Measurements from ENCODE around the gene PTRH2.
"Not testable (repeated sequence)": the region's sequence is repeated elsewhere in the genome, so short reads cannot be mapped to it uniquely, and the experiment has no call there.

Gene PTRH2

DNA sequence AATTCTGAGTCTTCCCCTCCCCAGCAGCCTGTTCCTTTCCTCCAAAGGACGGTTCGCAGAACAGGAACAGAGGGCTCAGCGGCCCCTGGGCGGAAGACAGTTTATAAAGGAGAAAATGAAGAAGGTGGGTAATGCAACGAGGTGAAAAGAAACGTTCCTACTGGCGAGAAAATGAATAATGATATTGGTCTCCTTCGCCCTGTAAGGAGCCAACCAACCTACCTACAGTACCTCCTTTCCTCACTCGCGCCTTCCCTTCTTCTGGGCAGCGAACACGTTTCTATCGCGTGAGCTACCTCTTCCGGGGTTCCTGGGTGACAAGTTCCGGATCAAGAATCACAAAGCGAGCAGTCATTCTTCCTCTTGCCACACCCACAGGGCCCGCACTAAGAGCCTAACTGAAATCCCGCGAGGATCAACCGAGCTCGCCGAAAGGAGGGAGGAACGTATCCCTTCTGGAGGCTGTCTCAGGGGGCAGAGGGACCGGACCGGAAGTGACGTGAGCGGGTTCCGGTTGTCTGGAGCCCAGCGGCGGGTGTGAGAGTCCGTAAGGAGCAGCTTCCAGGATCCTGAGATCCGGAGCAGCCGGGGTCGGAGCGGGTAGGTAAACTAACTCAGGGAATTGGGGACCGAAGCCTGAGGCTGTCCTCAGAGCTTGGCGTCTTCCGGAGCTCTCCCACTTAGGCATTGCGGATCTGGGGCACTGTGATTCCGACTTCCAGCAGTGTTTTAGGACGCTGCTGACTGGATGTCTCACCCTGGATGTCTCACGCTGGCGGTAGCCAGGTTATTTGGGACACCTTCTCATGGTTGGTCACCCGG lies at the start of gene PTRH2, which contains the start of gene VMP1:
Gene PTRH2, minus strand, starts transcription at position 282 of the 822 bp plus-strand sequence. CDS start 9,452 bp downstream, outside the sequence.
Gene VMP1, plus strand, starts transcription at position 506 of the 822 bp plus-strand sequence. CDS start 23,793 bp downstream, outside the sequence.
- peak; percentile 73 to 100 (median 97) for DNase-seq

DNA sequence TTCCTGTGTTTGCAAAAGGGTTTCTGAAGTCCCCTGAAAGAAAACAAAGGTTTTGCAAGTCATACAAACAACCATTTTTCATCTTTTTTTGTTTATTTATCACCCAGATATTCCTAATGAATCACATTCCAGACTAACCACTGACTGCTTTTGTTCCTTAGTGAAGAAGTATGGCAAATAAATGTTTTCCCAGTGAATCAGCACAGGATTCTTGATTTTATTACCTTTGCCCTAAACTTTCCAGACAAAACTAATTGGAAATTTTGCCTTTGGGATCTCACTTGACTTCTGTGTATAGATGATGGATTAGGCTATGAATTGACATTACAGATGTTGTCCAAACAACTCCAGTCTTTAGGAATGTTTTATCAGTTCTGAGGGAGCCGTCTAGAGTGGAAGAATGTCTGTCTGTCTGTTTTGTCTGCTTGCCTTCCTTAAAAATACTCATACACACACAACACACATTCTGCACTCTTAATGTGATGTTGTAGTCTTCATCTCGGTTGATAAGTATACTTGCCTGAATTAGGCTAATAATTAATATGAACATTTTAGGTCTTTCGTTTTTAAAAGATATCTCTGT lies 49.1 kb upstream of the PTRH2 start:
- no peak for DNase-seq

DNA sequence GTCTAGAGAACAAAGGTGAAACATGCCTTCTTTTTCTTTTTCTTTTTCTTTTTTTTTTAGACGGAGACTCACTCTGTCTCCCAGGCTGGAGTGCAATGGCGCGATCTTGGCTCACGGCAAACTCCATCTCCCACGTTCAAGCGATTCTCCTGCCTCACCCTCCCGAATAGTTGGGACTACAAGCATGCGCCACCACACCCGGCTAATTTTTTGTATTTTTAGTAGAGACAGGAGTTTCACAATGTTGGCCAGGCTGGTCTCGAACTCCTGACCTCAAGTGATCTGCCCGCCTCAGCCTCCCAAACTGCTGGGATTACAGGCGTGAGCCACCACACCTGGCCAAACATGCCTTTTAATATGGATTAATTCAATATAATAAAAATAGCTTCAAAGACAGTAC lies 47.8 kb upstream of the PTRH2 start:
- not testable (repeated sequence) for DNase-seq

DNA sequence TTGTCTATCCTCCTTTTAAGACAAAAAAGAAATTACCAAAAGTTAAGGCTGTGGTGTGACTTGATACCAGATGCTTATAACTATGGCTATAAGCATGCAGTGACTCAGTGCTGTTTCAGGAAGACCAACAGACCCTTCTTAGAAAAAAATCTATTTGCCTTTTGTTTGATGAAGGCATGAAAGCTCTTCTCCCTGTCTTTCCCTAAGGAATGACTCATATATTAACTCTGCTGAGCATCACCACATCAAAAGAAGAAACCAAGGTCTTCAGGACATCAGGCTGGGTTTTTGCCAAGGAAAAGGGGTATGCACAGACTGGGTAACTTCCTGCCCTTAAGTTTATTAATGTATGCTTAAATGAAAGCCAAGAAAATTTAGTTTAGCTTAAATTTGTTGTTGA lies 47.3 kb upstream of the PTRH2 start:
- DNase-seq = peak in 1 of 56 donors; percentile 8

DNA sequence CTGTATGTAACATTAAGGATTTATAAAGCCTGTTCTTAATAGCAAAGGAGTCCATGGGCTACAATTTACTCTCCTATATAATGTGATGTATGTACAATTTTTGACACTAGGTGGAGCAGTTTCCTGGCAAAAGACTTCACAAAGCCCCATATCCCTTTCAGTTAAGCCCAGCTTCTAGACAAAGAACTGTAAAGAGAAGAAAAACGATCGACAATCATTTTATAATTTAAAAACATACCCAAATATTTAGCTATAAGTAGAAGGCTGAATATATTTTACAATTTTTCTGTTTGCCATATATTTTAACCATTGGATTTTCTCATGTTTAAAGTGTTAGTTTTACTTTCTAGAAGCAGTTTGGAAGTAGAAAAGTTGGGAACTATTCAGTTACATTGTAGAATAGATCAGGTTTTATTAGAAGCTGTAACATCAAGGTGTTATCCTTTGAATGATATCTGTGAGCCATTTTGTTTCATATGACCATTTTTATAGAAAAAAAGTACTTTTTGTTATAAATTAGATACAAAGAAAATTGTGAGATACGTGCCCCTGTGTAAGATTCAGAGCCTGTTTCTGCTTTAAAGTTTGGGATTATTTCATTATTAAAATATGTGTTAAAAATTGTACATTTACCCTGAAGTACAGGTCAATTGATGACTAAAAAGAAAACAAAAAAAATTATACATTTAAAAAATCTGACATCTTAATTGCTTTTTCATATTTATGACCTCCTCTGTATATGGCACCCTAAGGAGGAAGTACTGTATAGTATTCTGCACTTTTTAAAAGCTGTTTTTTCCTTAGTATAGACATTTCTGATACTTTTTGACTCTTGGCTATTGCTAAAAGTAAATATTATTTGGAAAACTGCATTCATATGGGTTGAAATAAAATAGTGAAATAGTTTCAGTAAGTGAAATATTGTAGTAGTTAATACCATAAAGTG lies 46.6 kb upstream of the PTRH2 start:
- peak in 6 of 56 donors; percentile 2 to 15 (median 4) for DNase-seq

DNA sequence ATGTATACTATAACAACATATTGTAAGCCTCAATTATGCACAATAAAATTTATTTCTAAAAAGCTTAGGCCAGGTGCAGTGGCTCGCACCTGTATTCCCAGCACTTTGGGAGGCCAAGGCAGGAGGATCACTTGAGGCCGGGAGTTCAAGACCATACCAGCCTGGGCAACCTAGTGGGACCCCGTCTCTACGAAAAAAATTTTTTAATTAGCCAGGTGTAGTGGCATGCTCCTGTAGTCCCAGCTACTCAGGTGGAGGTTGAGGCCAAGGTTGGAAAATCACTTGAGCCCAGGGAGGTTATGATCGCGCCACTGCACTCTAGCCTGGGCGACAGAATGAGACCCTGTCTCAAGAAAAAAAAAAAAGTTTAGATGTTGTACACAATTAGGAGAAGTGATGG lies 45.7 kb upstream of the PTRH2 start:
- DNase-seq = no peak

DNA sequence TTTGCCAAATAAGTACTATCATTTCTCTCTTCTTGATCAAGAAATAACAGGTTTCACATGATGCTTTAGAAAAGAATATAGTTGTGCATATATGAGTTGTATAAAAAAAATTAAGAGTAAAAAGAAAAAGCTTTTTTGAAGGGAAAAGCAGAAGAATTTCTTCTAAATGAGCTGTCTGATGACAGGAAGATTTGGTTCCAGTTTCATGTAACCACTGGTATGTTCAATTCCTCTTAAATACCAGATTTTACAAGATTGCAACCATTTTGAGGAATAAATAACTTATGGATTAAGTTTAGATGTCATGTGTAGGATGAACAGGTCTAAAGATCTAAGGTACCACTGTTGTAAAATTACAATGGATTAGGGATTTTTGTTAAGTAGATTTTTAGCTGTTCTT lies 45.2 kb upstream of the PTRH2 start:
- no peak for DNase-seq

DNA sequence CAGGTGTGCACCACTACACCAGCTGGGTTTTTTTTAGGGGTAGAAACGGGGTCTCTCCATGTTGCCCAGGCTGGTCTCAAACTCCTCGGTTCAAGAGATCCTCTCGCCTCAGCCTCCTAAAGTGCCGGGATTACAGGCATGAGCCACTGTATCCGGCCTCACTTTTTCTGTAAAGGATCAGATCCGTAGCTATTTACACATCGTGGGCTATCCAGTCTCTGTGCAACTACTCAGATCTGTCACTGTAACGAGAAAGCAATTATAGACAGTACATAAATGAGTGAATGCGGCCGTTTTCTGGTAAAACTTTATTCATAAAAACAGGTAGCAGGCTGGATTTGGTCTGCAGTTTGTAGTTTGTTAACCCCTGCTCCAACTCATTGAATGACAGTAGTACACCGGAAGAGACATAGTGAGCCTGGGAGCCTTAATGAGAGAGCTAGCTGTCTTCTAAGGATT lies 44.8 kb upstream of the PTRH2 start:
- DNase-seq = no peak

DNA sequence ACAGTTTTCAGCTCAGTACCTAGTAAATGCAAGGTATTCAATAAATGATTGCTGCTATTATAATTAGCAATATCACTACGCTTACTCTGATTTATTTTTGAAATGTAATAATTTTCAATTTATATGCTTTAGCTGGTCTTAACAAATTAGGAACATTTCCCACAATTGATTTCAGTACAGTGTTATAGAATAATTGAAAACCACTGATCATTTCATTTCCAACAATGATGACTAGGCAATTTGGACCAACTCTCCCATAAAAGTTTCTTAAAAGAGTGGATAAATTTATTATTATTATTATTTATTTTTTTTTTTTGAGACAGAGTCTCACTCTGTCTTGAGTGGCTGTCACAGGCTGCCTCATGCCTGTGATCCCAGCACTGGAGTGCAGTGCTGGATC lies 41.4 kb upstream of the PTRH2 start:
- no peak for DNase-seq

DNA sequence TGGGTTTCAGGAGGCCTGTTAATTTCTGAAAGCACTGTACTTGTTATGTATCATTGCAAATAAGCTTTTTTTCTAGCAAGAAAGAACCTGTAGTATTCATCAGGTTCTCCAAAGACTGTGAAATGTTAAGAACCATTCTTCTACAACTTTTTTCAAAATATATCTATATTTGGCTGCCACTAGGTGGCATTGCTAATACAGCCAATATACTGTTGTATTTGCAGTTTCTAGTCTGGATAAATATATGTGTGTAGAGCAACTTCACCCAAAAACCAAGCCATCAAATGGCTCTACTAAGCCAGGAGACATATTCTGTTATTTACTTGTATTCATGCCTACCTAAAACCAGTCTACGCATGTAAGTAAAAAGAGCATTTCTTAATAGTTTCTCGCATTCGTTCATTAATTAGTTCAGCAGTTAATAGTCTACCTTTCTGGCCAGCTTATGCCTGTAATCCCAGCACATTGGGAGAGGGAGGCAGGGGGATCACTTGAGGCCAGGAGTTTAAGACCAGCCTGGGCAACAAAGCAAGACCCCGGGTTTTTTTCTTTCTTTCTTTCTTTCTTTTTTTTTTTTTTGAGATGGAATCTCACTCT lies 39.7 kb upstream of the PTRH2 start:
- DNase-seq = no peak

DNA sequence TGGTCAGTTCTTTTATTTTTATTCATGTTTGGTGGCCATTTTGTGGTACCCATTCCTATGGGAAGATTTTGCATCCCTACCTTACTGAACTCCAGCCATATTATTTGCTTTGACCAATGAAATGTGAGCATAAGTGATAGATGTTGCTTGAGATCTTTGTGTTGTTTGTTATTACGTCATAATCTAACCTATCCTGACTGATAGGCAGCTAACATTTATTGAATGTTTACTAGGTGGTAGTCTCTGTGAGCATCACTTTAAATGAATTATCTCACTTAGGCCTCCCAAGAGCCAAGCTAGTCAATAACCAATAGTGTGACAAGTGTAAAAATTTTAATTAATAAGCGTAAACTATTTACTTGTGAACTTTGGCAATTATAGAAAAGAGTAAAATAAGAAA lies 37.8 kb upstream of the PTRH2 start:
- no peak for DNase-seq

DNA sequence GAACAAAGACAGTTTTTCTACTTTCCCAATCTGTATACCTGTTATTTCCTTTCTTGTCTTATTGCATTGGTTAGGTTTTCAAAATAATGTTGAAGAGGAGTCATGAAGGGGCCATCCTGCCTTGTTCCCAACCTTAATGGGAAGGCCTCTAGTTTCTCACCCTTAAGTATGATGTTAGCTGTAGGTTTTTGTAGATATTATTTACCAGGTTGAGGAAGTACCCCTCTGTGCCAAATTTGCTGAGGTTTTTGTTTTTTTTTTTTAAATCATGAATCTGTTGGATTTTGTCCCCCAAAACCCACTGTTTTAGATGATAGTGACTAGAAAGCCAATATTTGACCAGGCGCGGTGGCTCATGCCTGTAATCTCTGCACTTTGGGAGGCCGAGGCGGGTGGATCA lies 36.6 kb upstream of the PTRH2 start:
- no peak for DNase-seq

DNA sequence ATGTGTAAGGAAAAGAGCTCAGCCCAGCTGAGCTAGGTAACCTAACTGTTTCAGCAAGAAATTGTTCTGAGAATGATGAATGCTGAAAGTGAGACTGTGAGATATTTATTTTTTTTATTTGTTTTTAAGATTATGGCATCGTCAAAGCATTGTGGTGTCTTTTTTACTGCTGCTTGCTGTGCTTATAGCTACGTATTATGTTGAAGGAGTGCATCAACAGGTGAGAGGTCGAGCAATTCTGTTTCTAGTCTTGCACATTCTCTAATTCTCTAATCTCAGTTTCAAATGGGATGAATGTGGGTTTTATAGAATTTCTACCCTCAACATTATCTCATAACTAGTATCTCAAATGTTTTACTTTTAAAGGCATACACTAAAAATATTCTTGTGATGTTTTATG lies 30.1 kb upstream of the PTRH2 start:
- no peak for DNase-seq

DNA sequence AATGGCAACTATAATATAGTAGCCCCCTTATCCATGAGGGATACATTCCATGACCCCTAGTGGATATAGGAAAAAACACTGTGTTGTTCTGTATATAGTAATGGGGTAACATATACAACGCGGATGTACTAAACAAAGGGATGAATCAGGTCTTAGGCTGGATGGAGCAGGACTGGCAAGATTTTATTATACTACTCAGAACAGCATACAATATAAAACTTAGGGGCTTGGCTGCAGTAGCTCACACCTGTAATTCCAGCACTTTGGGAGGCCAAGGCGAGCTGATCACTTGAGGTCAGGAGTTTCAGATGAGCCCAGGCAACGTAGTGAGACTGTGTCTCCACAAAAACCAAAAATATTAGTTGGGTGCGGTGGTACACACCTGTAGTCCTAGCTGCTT lies 27.0 kb upstream of the PTRH2 start:
- no peak for DNase-seq

DNA sequence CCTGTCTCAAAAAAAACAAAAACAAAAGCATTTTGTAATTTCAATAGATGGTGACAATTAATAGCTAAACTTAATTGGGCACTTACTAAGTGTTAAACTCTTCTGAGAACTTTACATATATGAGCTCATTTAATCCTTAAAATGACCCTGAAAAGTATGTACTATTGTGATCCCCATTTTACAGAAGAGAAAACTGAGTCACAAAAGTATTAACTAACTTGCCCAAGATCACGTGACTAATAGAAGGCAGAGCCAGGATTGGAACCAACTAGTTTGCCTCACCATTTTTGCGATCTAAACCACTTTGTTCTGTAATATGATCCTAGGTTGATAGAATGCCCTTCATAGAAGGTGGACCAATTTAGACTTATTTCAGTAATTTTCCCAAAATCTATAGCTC lies 26.5 kb upstream of the PTRH2 start:
- no peak for DNase-seq

DNA sequence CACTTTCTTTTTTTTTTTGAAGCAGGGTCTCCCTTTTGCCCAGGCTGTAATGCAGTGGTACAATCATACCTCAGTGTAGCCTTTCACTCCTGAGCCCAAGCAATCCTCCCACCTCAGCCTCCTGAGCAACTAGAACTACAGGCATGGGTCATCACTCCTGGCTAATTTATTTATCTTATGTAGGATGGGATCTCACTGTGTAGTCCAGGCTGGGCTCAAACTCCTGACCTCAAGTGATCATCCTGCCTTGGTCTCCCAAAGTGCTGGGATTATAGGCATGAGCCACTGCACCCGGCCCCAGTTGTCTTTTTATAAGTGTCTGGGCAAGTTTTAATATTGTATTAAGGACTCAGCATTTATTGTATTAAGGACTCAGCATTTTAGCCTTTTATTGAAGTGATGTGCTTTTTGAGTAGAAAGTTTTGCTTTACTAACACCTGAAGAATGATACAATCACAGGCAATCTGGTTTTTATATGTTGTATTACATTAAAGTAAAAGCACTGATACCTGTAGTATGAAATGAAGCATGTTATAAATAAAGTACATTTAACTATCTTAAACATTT lies 23.1 kb upstream of the PTRH2 start:
- no peak for DNase-seq

DNA sequence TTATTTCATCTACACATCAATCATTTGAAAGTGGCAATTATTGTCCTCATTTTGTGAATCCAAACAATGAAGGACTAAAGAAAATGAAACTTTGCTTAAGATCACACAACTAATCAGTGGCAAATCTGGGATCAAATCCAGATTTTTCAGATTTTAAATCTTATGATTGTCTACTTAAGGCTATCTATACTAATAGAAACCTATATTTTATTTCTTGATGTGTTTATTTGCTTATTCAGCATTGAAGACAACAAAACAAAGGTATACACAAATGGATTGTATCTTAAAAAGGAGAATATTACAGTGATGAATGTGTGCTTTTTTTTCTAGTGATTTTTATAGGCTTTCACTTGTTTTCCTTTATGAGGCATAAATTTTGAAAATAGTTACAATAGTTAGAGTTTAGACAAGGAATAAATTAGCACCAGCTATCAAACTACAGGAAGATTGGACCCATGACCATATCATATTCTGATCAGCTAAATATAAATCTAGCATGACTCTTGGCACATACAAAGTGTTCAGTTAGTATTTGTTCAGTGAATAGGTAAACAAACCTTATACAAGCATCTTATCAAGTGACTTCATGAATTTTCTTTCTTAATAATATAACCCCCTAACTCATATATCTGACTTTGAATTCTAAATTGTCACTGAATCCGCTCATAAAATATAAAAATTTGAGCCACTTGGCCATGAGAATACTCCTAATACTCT lies 20.7 kb upstream of the PTRH2 start:
- no peak for DNase-seq

DNA sequence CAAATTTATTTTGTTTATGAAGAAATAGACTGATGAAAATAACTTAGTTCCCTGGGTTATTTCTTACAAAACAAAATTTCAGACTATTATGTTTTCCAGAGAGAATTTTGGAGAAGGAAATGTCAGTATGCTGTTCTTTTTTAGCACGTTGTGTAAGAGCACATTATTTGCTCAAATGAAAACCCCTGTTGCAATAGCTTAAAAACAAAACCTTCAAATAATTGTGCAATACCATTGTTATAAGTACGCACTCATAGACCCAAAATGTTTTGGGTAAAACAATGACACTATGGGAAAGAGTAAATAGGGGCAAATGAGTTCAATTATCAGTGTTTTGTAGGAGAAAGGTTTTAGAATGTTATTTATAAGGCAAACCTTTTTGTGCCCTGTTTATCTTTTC lies 18.5 kb upstream of the PTRH2 start:
- no peak for DNase-seq

DNA sequence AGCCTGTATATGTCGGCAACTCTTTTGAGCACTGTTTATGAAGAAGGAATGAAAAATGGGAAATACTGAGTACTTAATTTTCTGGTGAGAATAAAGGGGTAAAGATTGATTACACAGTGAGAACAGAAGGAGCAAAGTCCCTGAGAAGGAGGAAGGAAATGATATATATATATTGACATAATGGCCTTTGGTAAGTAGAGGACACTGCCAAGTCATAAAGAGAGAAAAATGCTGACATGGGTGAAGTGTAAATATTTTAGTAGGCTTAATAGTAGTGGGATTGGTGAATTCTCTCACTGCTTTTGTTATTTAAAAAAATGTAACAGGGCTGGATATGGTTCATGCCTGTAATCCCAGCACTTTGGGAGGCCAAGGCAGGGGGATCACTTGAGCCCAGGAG lies 16.4 kb upstream of the PTRH2 start:
- DNase-seq = no peak

DNA sequence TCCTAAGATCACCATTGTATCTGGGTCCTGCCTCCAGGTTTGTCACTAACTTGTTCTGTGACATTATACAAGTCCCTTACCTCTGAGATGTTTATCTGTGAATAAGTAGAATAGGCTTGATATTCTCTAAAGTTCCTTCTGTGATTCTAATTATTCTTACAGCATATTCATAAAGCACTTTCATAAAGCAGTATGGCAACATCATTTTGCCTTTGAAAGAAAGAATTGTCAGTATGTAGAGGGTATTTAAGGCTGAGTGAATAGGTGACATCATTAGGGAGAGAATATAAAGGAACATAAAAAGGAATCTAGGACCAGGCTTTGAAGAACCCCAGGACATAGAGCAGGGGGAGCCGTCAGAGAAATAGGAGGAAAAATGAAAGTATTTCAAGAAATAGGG lies 15.8 kb upstream of the PTRH2 start:
- DNase-seq = no peak

Measured in nucleus accumbens (tissue), 56 donors.